ENCODE measurements around the gene TTC22.

Gene TTC22

DNA sequence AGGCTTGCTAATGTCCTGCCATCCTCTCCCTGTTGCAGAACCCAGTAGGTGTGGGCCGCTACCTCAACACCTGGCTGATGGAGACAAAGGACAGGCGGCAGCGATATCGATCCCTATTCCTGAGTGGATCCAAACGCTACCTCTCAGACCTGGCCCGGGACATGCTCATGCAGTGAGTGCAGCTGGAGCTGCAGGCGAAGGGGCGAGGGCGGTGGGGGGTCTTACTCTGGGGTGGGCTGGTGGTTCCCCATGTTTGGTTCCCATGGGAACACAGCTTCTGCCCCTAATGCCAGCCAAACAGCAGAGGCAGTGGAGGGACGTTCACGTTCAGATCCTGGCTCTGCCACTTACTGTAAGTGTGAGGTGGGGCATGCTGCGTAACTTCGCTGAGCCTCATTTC is 15.8 kb upstream of the TTC22 start:
- no peak overlapping the region for H3K4me3 ChIP-seq (ENCODE audit: low read depth, low read length)
- no peak for TF ChIP-seq CTCF (conservative IDR thresholded peaks at IDR 0.05; ENCODE audit: low read depth, low read length)

DNA sequence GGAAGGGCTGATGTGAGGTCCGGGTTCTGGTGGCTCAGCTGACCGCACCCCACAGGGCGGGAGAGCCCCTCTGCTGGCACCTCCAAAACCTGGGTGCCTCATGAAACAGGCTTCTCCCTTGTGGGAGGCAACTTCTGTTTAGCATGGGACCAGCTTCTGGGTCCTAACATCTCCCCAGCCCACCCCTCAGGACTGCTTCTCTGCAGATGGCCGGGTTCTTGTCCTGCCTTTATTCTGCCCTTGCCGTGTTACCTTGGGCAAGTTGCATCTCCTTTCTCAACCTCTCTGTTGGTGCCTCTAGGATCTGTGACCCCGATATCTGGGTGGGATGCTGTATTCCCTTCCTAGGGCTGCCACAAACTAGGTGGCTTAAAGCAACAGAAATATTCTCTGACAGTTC is 15.0 kb upstream of the TTC22 start:
- H3K4me3 ChIP-seq (ENCODE audit: low read depth, low read length) = no peak overlapping the region
- no peak for DNase-seq (ENCODE audit: low read depth)
- no peak for TF ChIP-seq CTCF (conservative IDR thresholded peaks at IDR 0.05; ENCODE audit: low read depth, low read length)

More for the DNA sequence above, 15.8 kb upstream of the TTC22 start:
- DNase-seq (ENCODE audit: low read depth) = no peak

GRCh38 chr1:54815086-54815876 is 14.2 kb upstream of the TTC22 start:
- no peak overlapping the region for H3K4me3 ChIP-seq (ENCODE audit: low read depth, low read length)
- DNase-seq (ENCODE audit: low read depth) = no peak
- TF ChIP-seq CTCF (conservative IDR thresholded peaks at IDR 0.05; ENCODE audit: low read depth, low read length) = no peak

DNA sequence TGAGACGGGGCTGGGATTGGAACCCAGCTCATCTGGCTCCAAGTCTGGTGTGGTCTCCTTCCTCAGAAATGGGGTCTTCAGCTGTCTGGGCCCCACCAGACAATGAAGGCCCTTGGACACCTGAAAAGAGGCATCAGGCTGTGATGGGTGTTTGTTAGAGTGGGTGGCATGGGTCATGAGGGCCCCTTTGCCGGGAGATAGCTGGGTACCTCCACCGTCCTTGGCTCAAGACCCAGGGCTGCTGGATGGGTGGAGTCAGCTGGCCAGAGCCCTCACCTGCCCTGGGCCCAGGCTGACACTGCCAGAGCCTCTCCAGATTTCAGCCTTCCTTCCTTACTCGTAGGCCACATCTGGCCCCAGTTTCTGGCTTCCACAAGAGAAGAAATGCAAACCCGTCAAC is 13.4 kb upstream of the TTC22 start:
- TF ChIP-seq CTCF (conservative IDR thresholded peaks at IDR 0.05; ENCODE audit: low read depth, low read length) = no peak
- H3K4me3 ChIP-seq (ENCODE audit: low read depth, low read length) = no peak overlapping the region
- DNase-seq (ENCODE audit: low read depth) = no peak

DNA sequence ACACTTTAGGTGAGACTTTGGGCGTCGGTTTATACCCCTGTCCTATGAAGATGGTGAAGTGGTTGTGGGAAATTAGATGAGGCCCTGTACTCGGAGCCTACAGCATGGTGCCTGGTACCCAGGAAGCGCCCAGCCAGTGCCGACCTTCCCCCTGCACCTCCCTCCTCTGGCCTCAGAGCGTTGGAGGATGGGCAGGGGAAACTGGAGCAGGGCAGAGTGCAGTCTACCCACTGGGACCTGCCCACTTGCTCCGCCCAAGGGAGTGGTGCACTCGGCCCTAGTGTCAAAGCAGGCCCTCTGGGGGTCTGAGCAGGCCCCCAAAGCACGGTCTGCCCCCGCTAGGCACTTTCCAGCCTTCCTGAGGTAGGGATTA is 13.0 kb upstream of the TTC22 start:
- TF ChIP-seq CTCF (conservative IDR thresholded peaks at IDR 0.05; ENCODE audit: low read depth, low read length) = no peak
- no peak overlapping the region for H3K4me3 ChIP-seq (ENCODE audit: low read depth, low read length)
- DNase-seq (ENCODE audit: low read depth) = no peak

- no peak overlapping the region for H3K4me3 ChIP-seq (ENCODE audit: low read depth, low read length)
- DNase-seq (ENCODE audit: low read depth) = no peak
- no peak for TF ChIP-seq CTCF (conservative IDR thresholded peaks at IDR 0.05; ENCODE audit: low read depth, low read length)
Measured at GRCh38 chr1:54813485-54814125, 12.5 kb upstream of the TTC22 start.
